ENCODE measurements around the gene HDAC4. TPM values are rescaled to one million over a fixed set of nuclear protein-coding genes. Genes with fewer than 3 reads are reported as not detected.

HDAC4 gene
- polyA plus RNA-seq, 1 experiment: 8.9 TPM

DNA sequence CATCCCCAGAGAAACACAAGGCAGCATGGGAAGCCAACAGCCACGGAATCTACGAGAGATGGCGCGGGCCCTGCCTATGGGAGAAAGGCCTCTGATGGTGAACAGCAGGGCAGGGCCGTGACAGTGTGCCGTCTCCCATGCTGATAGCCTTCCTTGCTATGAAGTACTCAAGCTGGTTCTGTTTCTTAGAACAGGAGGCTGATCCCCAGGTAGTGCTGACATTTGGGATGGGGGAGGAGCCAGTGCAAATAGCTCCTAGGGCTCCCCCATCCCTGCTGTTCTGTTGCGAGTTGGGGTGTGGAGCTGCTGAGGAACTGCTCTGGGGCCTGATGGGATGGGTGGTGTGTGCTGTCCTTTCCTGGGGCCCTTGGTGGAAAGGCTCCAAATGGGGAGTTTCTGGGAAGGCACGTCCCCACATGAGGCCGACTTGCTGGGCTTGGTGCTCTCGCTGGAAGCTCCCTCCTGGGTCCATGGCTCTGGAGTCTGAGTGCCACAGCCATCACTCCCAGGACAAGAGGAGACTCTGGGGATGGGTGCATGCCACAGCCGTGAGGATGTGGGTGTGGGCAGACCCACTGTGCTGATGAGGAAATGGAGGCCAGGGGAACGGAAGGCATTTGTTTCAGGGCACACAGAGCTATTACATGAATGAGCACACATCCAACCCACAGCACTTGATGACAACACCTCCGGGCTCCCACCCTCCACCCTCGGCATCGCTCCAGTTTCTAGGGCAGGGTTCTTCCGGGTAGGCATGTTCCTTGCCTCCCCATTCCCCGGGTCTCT is 246.8 kb downstream of the HDAC4 start:
- Histone ChIP-seq H3K27me3 (ENCODE audit: control insufficient read depth, insufficient read depth, low read length) (no peaks in the 10 kb centered on the region), H3K4me3 (ENCODE audit: low read depth, low read length) (no peak overlapping the region), H3K27ac (ENCODE audit: low read depth, low read length) (no peak overlapping the region), H3K9me3 (ENCODE audit: control insufficient read depth, insufficient read depth, low read length) (no peaks in the 10 kb centered on the region; the same call in 1 of the 2 replicates)
- POLR2A ChIA-PET: no interaction called here
- TF ChIP-seq, protein P1, sequence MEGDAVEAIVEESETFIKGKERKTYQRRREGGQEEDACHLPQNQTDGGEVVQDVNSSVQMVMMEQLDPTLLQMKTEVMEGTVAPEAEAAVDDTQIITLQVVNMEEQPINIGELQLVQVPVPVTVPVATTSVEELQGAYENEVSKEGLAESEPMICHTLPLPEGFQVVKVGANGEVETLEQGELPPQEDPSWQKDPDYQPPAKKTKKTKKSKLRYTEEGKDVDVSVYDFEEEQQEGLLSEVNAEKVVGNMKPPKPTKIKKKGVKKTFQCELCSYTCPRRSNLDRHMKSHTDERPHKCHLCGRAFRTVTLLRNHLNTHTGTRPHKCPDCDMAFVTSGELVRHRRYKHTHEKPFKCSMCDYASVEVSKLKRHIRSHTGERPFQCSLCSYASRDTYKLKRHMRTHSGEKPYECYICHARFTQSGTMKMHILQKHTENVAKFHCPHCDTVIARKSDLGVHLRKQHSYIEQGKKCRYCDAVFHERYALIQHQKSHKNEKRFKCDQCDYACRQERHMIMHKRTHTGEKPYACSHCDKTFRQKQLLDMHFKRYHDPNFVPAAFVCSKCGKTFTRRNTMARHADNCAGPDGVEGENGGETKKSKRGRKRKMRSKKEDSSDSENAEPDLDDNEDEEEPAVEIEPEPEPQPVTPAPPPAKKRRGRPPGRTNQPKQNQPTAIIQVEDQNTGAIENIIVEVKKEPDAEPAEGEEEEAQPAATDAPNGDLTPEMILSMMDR (IDR thresholded peaks at IDR 0.05; ENCODE audit: low read depth, low read length): no peak
- no peak for DNase-seq (ENCODE audit: low read depth, low spot score)
- CTCF ChIA-PET: interaction anchor here (0.8 to 1.5 kb wide), 2 partner anchors 11 to 15 kb away, joined by 3 read pairs; no protein-coding TSS in a partner anchor

DNA sequence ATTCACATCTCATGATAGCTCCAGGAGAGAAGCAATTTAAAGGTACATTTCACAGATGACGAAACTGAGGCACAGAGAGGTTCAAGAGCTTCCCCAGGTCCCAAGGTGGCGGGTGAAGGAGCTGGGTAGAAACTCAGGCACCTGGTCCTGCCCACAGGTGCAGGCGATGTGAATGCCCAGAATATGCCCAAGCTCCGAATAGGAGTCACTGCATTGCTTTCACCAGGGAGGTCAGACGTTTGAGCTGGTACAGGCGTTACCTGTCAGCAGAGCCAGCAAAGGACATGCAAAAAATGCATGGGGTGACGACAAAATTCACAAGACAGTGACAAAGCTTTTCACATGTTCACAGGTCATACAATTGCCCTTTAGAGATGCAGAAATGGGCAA is 247.9 kb downstream of the HDAC4 start:
- POLR2A ChIA-PET: no interaction called here
- Histone ChIP-seq H3K4me3 (ENCODE audit: low read depth, low read length) (no peak overlapping the region), H3K27ac (ENCODE audit: low read depth, low read length) (no peak overlapping the region), H3K27me3 (ENCODE audit: control insufficient read depth, insufficient read depth, low read length) (no peaks in the 10 kb centered on the region), H3K9me3 (ENCODE audit: control insufficient read depth, insufficient read depth, low read length) (no peaks in the 10 kb centered on the region)
- no peak for DNase-seq (ENCODE audit: low read depth, low spot score)
- TF ChIP-seq, protein P1 (IDR thresholded peaks at IDR 0.05; ENCODE audit: low read depth, low read length): no peak
- CTCF ChIA-PET: interaction anchor here (1.5 kb wide), 1 partner anchor 14 kb away, joined by 3 read pairs; no protein-coding TSS in a partner anchor

DNA sequence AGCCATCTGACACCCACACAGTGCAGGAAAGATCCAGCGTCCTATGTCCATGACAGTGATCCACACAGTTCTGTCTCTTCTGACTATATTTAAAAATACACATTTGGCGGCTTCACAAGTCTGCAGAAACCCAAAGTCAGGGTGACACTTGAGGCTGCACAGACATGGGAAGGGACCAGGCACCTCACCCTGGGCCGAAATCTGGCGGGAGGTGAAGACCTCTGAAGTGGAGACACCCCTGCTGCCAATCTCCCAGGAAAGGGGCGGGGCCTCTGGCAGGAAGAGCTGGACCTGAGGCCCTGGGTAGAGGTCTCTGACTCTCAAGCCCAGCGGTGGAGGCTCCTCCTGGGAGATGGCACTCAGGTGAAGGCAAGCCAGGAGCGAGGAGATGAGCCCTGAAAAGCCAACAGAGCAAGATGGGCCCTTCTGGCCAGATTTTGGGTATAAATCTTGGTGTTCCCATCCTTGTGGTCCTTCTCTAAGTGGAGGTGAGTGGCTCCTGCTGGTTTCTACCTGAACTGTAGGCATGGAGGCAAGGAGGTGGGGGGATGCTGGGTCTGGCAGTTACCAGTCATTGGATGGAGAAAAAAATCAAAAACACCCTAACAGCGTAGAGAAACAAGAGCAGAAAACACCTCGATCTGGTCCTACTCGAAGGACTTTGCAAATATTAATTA is 248.4 kb downstream of the HDAC4 start:
- CTCF ChIA-PET: interaction anchor here (1.5 kb wide), 1 partner anchor 13 kb away, joined by 3 read pairs; no protein-coding TSS in a partner anchor
- POLR2A ChIA-PET: no interaction called here
- Histone ChIP-seq H3K4me3 (ENCODE audit: low read depth, low read length) (no peak overlapping the region), H3K27me3 (ENCODE audit: control insufficient read depth, insufficient read depth, low read length) (no peaks in the 10 kb centered on the region), H3K9me3 (ENCODE audit: control insufficient read depth, insufficient read depth, low read length) (no peaks in the 10 kb centered on the region), H3K27ac (ENCODE audit: low read depth, low read length) (no peak overlapping the region)
- DNase-seq (ENCODE audit: low read depth, low spot score): no peak
- TF ChIP-seq, protein P1 (IDR thresholded peaks at IDR 0.05; ENCODE audit: low read depth, low read length): no peak

DNA sequence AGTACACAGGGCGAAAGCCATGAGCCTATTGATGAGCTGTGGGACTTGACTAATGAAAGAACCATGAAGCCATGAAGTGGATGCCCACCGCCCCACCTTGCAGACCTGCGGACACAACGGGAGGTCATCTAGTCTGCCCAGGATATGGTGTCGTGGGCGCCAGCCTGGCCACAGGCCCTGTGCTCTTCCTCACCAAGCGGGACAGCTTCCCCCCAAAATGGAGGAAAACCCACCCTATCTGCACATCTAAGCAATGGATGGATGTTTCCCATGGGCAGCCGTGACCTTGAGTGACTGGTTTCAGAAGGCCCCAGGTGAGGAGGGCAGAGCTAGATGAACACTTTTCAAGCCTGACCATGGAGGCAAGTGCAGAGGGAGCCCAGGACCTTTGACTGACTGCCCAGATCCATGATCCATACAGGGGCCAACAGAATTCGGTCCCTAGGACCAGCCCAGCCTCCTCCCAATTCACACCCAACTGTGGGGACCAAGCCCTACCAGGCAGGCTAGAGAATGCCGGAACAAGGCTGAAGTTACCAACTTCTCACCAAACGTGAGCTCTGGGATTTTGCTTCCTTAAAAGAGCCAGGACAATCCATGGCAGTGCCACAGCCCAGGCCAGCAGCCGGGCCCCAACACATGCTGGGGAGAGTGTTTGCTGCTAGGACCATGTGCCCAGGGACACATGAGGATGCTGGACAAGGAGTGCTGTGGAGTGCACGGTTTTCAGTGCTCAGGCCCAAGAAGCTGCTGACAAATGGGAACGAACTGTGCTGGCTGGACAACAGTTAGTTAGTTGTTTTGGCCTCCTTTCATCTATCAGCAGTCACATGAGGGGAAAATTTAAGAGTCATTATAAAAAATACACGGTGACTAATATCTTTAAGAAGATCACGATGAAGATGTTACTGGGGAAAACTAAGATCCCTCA is 249.4 kb downstream of the HDAC4 start:
- TF ChIP-seq, protein P1 (IDR thresholded peaks at IDR 0.05; ENCODE audit: low read depth, low read length): no peak
- no peaks in the 10 kb centered on the region for H3K9me3 ChIP-seq (ENCODE audit: control insufficient read depth, insufficient read depth, low read length)
- no peak for DNase-seq (ENCODE audit: low read depth, low spot score)
- ChIA-PET POLR2A (no interaction called here), CTCF (no interaction called here)
- H3K27ac ChIP-seq (ENCODE audit: low read depth, low read length): no peak overlapping the region
- no peak overlapping the region for H3K4me3 ChIP-seq (ENCODE audit: low read depth, low read length)
- no peaks in the 10 kb centered on the region for H3K27me3 ChIP-seq (ENCODE audit: control insufficient read depth, insufficient read depth, low read length)

All from AG04450 (cell line).